Pancreas (tissue), 10 donors: ENCODE data around the gene THOC2. TPM values are rescaled to one million over a fixed set of nuclear protein-coding genes. Genes with fewer than 3 reads are reported as not detected.
"Not testable (repeated sequence)": the region's sequence is repeated elsewhere in the genome, so short reads cannot be mapped to it uniquely, and the experiment has no call there.

Experiments used
- ATAC-seq, 4 donors: fragments of 200-7000 bp; cut with Tn5 transposase; one replicate each; pipeline versions ENCODE4 v1.8.0 to v1.9.1; 2020; ENCODE audit warnings: mild to moderate bottlenecking in 4 of 4, moderate library complexity in 4 of 4
- DNase-seq, 6 donors: peaks; one replicate each; pipeline ENCODE4 v3.0.0-alpha.2; 2020
- FAIRE-seq: peaks from 2 replicates; lab custom pipeline; 2012; peaks lifted over from hg19 to GRCh38; lab: Jason Lieb, UNC
- H3K27ac ChIP-seq, 4 donors: fragments of 200-600 bp; sonication (generic); 1 replicate in 3 of 4; 2 replicates in 1 of 4; pipeline versions ENCODE4 v1.5.0 to v1.8.0; 2020
- H3K27me3 ChIP-seq, 4 donors: fragments of 200-600 bp; one replicate each; pipeline ENCODE4 v1.8.0; 2021
- H3K36me3 ChIP-seq, 3 donors: fragments of 200-600 bp; sonication (generic) in 1 of 3; one replicate each; pipeline versions ENCODE4 v1.5.0 to v1.8.0; 2020 to 2021
- H3K4me1 ChIP-seq, 3 donors: fragments of 200-600 bp; one replicate each; pipeline ENCODE4 v1.8.0; 2021
- H3K4me3 ChIP-seq, 4 donors: fragments of 200-600 bp; sonication (generic) in 2 of 4; one replicate each; pipeline versions ENCODE4 v1.5.0 to v1.8.0; 2020 to 2021
- H3K9me3 ChIP-seq, 4 donors: fragments of 200-600 bp; one replicate each; pipeline ENCODE4 v1.8.0; 2021
- CTCF ChIP-seq, 4 donors: fragments of 200-600 bp; sonication (generic) in 3 of 4; IDR thresholded peaks; one replicate each; pipeline versions ENCODE4 v1.5.0 to v1.8.0; 2021; ENCODE audit warnings: antibody characterized with exemption in 4 of 4
- WGBS, 2 donors: extraction: QIAGEN DNeasy Blood & Tissue Kit; methylation state at CpG; one replicate each; pipeline ENCODE4 v1.1.7; 2013; 5-methylcytosine and 5-hydroxymethylcytosine counted together
- intact Hi-C, 3 donors: fragments of 100-400 bp; cut with DNase I; formaldehyde crosslinking; loops; one replicate each; pipeline versions ENCODE4 v1.11.1 to v1.14.2; 2022
- polyA plus RNA-seq, 2 donors: library from polyadenylated mRNA; stranded (reverse); fragments of 200-250 nt; gene quantifications; one replicate each; pipeline ENCODE4 v1.2.3, GENCODE V29; 2013
- total RNA-seq, 6 donors: library from RNA; stranded (reverse); fragmentation: NEBNext Ultra II Directional in 4 of 6; extraction: Animal tissue kit (Norgen Biotek cat#: 25700) in 4 of 6; gene quantifications; one replicate each; pipeline versions ENCODE4 v1.2.1 to v1.2.4, GENCODE V29; 2021 to 2023
- donor health status: healthy with polysubstance abuse.
- donor health status: DM: no; HTN: no; CAD: no; lungs with moderate emphysema.
- donor health status: DM: no; HTN: no; CAD: no.
- donor health status: control.
- donor health status: control.
- donor health status: Bipolar disorder and iron deficiency.
- donor health status: DM: yes; HTN: yes; CAD: no.
- donor health status: DM: no; HTN: no; CAD: no.
- donor health status: DM: no; HTN: no; CAD: no.
- donor health status: DM: yes; HTN: yes; CAD: no.

THOC2 gene
- total and polyA plus RNA-seq, 8 donors = 18.9 to 52.6 (median 25.3) TPM

GRCh38 chrX:123764967-123765871, 32.4 kb upstream of the THOC2 start:
- no peaks in the 10 kb centered on the region for H3K27me3 ChIP-seq
- FAIRE-seq = no peak
- WGBS, 2 donors = 6 to 30% methylated on average over 33 of the region's 38 CpGs
- no peaks in the 10 kb centered on the region for H3K9me3 ChIP-seq
- H3K27ac ChIP-seq = peak overlapping the region in 1 of 4 donors; percentile 28
- H3K36me3 ChIP-seq = no peaks in the 10 kb centered on the region
- H3K4me1 ChIP-seq = no peaks in the 10 kb centered on the region
- peak overlapping the region in 2 of 4 donors; percentile 20 to 30 for H3K4me3 ChIP-seq
- no peak for TF ChIP-seq CTCF (IDR thresholded peaks at IDR 0.05)
- ATAC-seq = peak; percentile 95 to 100 (median 98)
- DNase-seq = peak; percentile 69 to 83 (median 76)
- intact Hi-C loops = no loop called here

GRCh38 chrX:123759849-123760248, 27.0 kb upstream of the THOC2 start:
- H3K4me1 ChIP-seq, FAIRE-seq, H3K36me3 ChIP-seq, H3K27ac ChIP-seq, intact Hi-C loops, H3K27me3 ChIP-seq, ATAC-seq, H3K4me3 ChIP-seq, H3K9me3 ChIP-seq, DNase-seq: not testable (repeated sequence)
- 61 to 64% methylated on average over 3 of the region's 3 CpGs for WGBS, 2 donors

GRCh38 chrX:123757794-123758193, 24.9 kb upstream of the THOC2 start:
- FAIRE-seq, ATAC-seq, H3K27me3 ChIP-seq, H3K4me1 ChIP-seq, H3K9me3 ChIP-seq, intact Hi-C loops, H3K4me3 ChIP-seq, H3K36me3 ChIP-seq, H3K27ac ChIP-seq, DNase-seq: not testable (repeated sequence)
- WGBS, 2 donors = 75 to 94% methylated on average over 1 of the region's 1 CpG

- FAIRE-seq (peak; percentile 87), ATAC-seq (no peak), DNase-seq (no peak)
- TF ChIP-seq CTCF (IDR thresholded peaks at IDR 0.05) = no peak
- Histone ChIP-seq H3K27me3 (no peaks in the 10 kb centered on the region), H3K4me1 (no peaks in the 10 kb centered on the region), H3K27ac (no peak overlapping the region), H3K4me3 (no peak overlapping the region), H3K36me3 (no peaks in the 10 kb centered on the region), H3K9me3 (no peaks in the 10 kb centered on the region)
- intact Hi-C loops = no loop called here
Observed at GRCh38 chrX:123756320-123756719, 23.5 kb upstream of the THOC2 start.

- TF ChIP-seq CTCF (IDR thresholded peaks at IDR 0.05) = no peak
- FAIRE-seq (no peak), DNase-seq (no peak), ATAC-seq (no peak)
- Histone ChIP-seq H3K27me3 (no peaks in the 10 kb centered on the region), H3K4me1 (no peaks in the 10 kb centered on the region), H3K36me3 (no peaks in the 10 kb centered on the region), H3K9me3 (no peaks in the 10 kb centered on the region), H3K27ac (no peak overlapping the region), H3K4me3 (no peak overlapping the region)
- WGBS, 2 donors = 71 to 74% methylated on average over 2 of the region's 2 CpGs
- intact Hi-C loops = no loop called here
Observed at GRCh38 chrX:123755107-123755506, 22.3 kb upstream of the THOC2 start.
